GM12865 (cell line): ENCODE measurements around the gene MATN3.

Experiments
- DNase-seq: peaks from one replicate; pipeline ENCODE4 v3.0.0; 2010; ENCODE audit warnings: low read depth
- H3K4me3 ChIP-seq: 2 replicates; pipeline ENCODE4 v1.5.1; 2011; ENCODE audit warnings: mild to moderate bottlenecking, low read depth, low read length, control low read depth
- CTCF ChIP-seq: IDR thresholded peaks from 2 replicates; pipeline ENCODE4 v1.5.1; 2011; ENCODE audit warnings: low read length, control low read depth, low read depth, inconsistent platforms; ENCODE audit not compliant: insufficient read depth; ENCODE audit errors: missing control alignments

MATN3 gene

GRCh38 chr2:19943189-19943588, 69.3 kb downstream of the MATN3 start:
- H3K4me3 ChIP-seq = no peak overlapping the region
- no peak for DNase-seq
- TF ChIP-seq CTCF = no peak

- no peak for DNase-seq
- H3K4me3 ChIP-seq = no peak overlapping the region
- no peak for TF ChIP-seq CTCF
These were observed 70.3 kb downstream of the MATN3 start for GRCh38 chr2:19942199-19942598.
